Measurements from ENCODE around the gene NOS1AP. TPM values are rescaled to one million over a fixed set of nuclear protein-coding genes. Genes with fewer than 3 reads are reported as not detected.

NOS1AP gene
- total RNA-seq, 4 donors from 2014 or later = 0.31 to 12.7 (median 1.7) TPM

DNA sequence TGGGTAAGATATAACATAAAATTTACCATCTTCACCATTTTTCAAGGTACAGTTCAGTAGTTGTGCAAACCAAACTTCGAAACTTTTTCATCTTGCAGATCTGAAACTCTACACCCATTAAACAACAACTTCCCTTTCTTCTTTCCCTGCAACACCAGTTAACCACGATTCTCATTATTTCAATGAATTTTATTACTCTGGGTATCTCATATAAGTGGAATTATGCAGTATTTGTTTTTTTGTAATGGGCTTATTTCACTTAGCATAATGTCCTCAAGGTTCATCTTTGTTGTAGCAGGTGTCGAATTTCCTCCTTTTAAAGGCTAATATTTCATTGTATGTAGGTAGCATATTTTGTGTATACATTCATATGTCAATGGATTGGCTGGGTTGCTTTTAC, 161.0 kb downstream of the NOS1AP start:
- no peak for DNase-seq
- intact Hi-C loops (cut with DNase I) = no loop called here
- TF ChIP-seq POLR2A (IDR thresholded peaks at IDR 0.05) = no peak
- TF ChIP-seq, protein P1, sequence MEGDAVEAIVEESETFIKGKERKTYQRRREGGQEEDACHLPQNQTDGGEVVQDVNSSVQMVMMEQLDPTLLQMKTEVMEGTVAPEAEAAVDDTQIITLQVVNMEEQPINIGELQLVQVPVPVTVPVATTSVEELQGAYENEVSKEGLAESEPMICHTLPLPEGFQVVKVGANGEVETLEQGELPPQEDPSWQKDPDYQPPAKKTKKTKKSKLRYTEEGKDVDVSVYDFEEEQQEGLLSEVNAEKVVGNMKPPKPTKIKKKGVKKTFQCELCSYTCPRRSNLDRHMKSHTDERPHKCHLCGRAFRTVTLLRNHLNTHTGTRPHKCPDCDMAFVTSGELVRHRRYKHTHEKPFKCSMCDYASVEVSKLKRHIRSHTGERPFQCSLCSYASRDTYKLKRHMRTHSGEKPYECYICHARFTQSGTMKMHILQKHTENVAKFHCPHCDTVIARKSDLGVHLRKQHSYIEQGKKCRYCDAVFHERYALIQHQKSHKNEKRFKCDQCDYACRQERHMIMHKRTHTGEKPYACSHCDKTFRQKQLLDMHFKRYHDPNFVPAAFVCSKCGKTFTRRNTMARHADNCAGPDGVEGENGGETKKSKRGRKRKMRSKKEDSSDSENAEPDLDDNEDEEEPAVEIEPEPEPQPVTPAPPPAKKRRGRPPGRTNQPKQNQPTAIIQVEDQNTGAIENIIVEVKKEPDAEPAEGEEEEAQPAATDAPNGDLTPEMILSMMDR (IDR thresholded peaks at IDR 0.05) = no peak
- no peak overlapping the region for H3K4me3 ChIP-seq
- no peaks in the 10 kb centered on the region for H3K36me3 ChIP-seq
- no peak overlapping the region for H3K27ac ChIP-seq
- peaks cover 0 to 9% (median 0%) of the 10 kb centered on the region in 3 donors for H3K4me1 ChIP-seq
- H3K9me3 ChIP-seq = no peaks in the 10 kb centered on the region
- H3K27me3 ChIP-seq = no peaks in the 10 kb centered on the region
- WGBS, 2 donors = 64 to 65% methylated on average over 3 of the region's 3 CpGs

DNA sequence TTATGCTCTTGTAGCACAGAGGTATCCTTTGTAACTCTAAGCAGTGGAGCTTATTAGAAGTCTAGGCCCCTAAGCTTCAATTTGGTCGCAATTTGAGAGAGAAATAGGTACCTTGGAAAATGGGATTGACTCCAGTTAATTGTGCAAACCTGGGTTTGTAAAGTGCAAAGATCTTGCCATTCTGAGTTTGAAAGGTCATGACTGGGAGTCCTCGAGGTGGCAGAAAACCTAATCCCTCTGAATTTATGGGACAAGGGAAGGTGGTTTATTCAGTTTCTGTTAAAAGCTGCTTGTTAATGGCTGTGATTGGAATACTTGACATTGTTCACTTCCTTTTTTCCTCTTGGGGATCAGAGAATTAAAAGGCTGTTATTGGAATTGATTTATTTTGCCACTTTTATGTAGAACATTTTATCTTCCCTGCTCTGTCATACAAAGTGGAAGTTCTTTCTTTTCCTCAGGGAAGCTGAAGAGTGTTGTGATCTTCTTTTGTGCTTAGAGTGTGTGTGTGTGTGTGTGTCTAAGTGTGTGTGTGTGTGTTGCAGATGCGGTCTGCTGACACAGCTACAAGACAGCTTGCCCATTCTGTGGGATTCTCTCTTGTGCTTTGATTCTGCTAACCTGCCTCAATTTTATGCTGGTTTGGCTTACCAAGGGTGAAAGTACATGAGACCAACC, 162.7 kb downstream of the NOS1AP start:
- Histone ChIP-seq H3K27ac (no peak overlapping the region), H3K27me3 (no peaks in the 10 kb centered on the region), H3K36me3 (no peaks in the 10 kb centered on the region), H3K4me3 (no peak overlapping the region), H3K9me3 (no peaks in the 10 kb centered on the region), H3K4me1 (peaks cover 0 to 9% (median 0%) of the 10 kb centered on the region in 3 donors)
- DNase-seq = no peak
- 69 to 86% methylated on average over 3 of the region's 3 CpGs for WGBS, 2 donors
- intact Hi-C loops (cut with DNase I) = no loop called here
- no peak for TF ChIP-seq POLR2A (IDR thresholded peaks at IDR 0.05)
- TF ChIP-seq, protein P1 (IDR thresholded peaks at IDR 0.05) = no peak

DNA sequence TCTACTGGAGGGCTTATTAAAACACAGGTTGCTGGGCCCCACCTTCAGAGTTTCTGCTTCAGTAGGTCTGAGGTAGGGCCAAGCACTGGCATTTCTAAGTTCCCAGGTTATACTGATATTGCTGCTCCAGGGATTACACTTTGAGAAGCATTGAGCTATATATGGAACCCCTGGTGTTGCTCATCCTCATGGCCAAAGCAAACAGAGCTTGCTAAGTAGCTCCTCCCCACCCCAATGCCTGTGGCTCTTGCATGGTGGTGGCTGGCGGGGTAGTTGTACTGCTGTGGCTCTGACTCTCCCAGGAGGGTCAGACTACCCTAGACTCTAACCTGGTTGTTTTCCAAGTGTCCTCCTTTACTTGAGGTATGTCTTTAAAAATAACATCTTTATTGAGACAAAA, 163.6 kb downstream of the NOS1AP start:
- whole genome bisulfite sequencing, 2 donors = 91 to 100% methylated on average over 1 of the region's 1 CpG
- no peak for DNase-seq
- TF ChIP-seq, protein P1 (IDR thresholded peaks at IDR 0.05) = no peak
- no peak for TF ChIP-seq POLR2A (IDR thresholded peaks at IDR 0.05)
- Histone ChIP-seq H3K36me3 (no peaks in the 10 kb centered on the region), H3K27ac (no peak overlapping the region), H3K27me3 (no peaks in the 10 kb centered on the region), H3K9me3 (no peaks in the 10 kb centered on the region), H3K4me3 (no peak overlapping the region), H3K4me1 (peaks cover 0 to 9% (median 0%) of the 10 kb centered on the region in 3 donors)
- intact Hi-C loops (cut with DNase I) = no loop called here

DNA sequence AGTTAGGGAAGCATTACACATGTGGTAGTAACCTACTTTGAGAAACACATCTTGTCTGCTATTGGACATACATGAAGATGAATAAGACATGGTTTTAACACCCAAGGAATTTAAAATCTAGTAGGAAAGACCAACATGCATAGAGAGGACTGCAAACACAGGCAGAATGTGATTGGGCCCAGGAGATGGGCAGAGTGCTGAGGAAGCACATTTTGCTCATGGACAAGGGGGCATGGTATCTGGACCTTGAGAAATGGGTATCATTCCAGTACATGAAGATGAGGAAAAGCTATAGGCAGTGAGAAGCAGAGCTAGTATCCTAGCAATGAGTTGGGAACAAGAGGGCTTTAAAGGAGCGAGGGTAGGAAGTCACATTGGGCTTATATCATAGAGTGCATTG, 164.4 kb downstream of the NOS1AP start:
- Histone ChIP-seq H3K9me3 (no peaks in the 10 kb centered on the region), H3K4me1 (peaks cover 0 to 9% (median 0%) of the 10 kb centered on the region in 3 donors), H3K36me3 (no peaks in the 10 kb centered on the region), H3K4me3 (no peak overlapping the region), H3K27ac (no peak overlapping the region), H3K27me3 (no peaks in the 10 kb centered on the region)
- 82 to 84% methylated on average over 1 of the region's 1 CpG for WGBS, 2 donors
- no peak for TF ChIP-seq POLR2A (IDR thresholded peaks at IDR 0.05)
- TF ChIP-seq, protein P1 (IDR thresholded peaks at IDR 0.05) = no peak
- no peak for DNase-seq
- intact Hi-C loops (cut with DNase I) = no loop called here

DNA sequence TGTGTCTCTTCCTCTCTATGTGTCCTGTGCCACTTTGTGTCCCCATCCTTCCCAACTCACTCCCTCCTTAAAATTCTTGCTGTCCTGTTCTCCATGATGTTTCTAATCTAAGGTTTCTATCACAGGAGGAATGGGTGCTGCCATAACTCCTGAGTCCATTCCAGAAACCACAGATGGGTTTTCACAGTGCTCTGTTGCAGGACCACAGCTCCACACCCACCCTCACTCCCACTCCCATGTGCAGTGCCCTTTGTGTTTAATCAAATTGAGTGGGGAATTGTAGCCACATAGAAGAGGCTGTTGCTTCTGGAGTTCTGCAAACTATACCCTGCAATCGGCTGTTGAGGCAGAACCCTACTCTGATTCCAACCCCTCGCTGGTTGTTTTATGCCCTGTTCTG, 165.1 kb downstream of the NOS1AP start:
- H3K27ac ChIP-seq = no peak overlapping the region
- H3K27me3 ChIP-seq = no peaks in the 10 kb centered on the region
- no peak for TF ChIP-seq POLR2A (IDR thresholded peaks at IDR 0.05)
- TF ChIP-seq, protein P1 (IDR thresholded peaks at IDR 0.05) = no peak
- no peaks in the 10 kb centered on the region for H3K9me3 ChIP-seq
- 84 to 85% methylated on average over 2 of the region's 2 CpGs for WGBS, 2 donors
- DNase-seq = no peak
- intact Hi-C loops (cut with DNase I) = no loop called here
- no peak overlapping the region for H3K4me3 ChIP-seq
- H3K36me3 ChIP-seq = no peaks in the 10 kb centered on the region
- peaks cover 0 to 9% (median 0%) of the 10 kb centered on the region in 3 donors for H3K4me1 ChIP-seq
